ENCODE measurements around the gene GALNT9. TPM values are rescaled to one million over a fixed set of nuclear protein-coding genes. Genes with fewer than 3 reads are reported as not detected.
"Not testable (repeated sequence)": the region's sequence is repeated elsewhere in the genome, so short reads cannot be mapped to it uniquely, and the experiment has no call there.

Gene GALNT9
- polyA plus RNA-seq, 4 donors, result 8.7 to 11.7 (median 10.2) TPM

- no peak for DNase-seq (ENCODE audit: low read depth in 4 of 4, low spot score in 2 of 4)
Observed at GRCh38 chr12:132226604-132227003, 102.8 kb downstream of the GALNT9 start.

GRCh38 chr12:132225214-132225613 is 104.2 kb downstream of the GALNT9 start:
- DNase-seq (ENCODE audit: low read depth in 4 of 4, low spot score in 2 of 4), result no peak

GRCh38 chr12:132224484-132224883 is 104.9 kb downstream of the GALNT9 start:
- no peak for DNase-seq (ENCODE audit: low read depth in 4 of 4, low spot score in 2 of 4)

GRCh38 chr12:132222808-132223173 is 106.6 kb downstream of the GALNT9 start:
- no peak for DNase-seq (ENCODE audit: low read depth in 4 of 4, low spot score in 2 of 4)

GRCh38 chr12:132222096-132222807 is 107.1 kb downstream of the GALNT9 start:
- DNase-seq (ENCODE audit: low read depth in 4 of 4, low spot score in 2 of 4), result peak in 1 of 4 donors; percentile 78

- DNase-seq (ENCODE audit: low read depth in 4 of 4, low spot score in 2 of 4), result not testable (repeated sequence)
Observed at GRCh38 chr12:132219761-132220160, 109.6 kb downstream of the GALNT9 start.

GRCh38 chr12:132219323-132219722 is 110.1 kb downstream of the GALNT9 start:
- no peak for DNase-seq (ENCODE audit: low read depth in 4 of 4, low spot score in 2 of 4)

GRCh38 chr12:132218915-132219314 is 110.5 kb downstream of the GALNT9 start:
- DNase-seq (ENCODE audit: low read depth in 4 of 4, low spot score in 2 of 4), result no peak

- no peak for DNase-seq (ENCODE audit: low read depth in 4 of 4, low spot score in 2 of 4)
Observed at GRCh38 chr12:132218527-132218875, 110.9 kb downstream of the GALNT9 start.

GRCh38 chr12:132217800-132218526 is 111.4 kb downstream of the GALNT9 start:
- no peak for DNase-seq (ENCODE audit: low read depth in 4 of 4, low spot score in 2 of 4)

GRCh38 chr12:132217371-132217770 is 112.0 kb downstream of the GALNT9 start:
- DNase-seq (ENCODE audit: low read depth in 4 of 4, low spot score in 2 of 4), result no peak

- no peak for DNase-seq (ENCODE audit: low read depth in 4 of 4, low spot score in 2 of 4)
Observed at GRCh38 chr12:132216354-132216987, 112.9 kb downstream of the GALNT9 start.

GRCh38 chr12:132215299-132215989 is 113.9 kb downstream of the GALNT9 start:
- DNase-seq (ENCODE audit: low read depth in 4 of 4, low spot score in 2 of 4), result no peak

- DNase-seq (ENCODE audit: low read depth in 4 of 4, low spot score in 2 of 4), result no peak
Observed at GRCh38 chr12:132214891-132215290, 114.5 kb downstream of the GALNT9 start.

GRCh38 chr12:132214161-132214476 is 115.3 kb downstream of the GALNT9 start:
- no peak for DNase-seq (ENCODE audit: low read depth in 4 of 4, low spot score in 2 of 4)

- no peak for DNase-seq (ENCODE audit: low read depth in 4 of 4, low spot score in 2 of 4)
Observed at GRCh38 chr12:132213359-132214160, 115.8 kb downstream of the GALNT9 start.

GRCh38 chr12:132211816-132212215 is 117.6 kb downstream of the GALNT9 start:
- DNase-seq (ENCODE audit: low read depth in 4 of 4, low spot score in 2 of 4), result no peak

GRCh38 chr12:132211326-132211725 is 118.1 kb downstream of the GALNT9 start:
- no peak for DNase-seq (ENCODE audit: low read depth in 4 of 4, low spot score in 2 of 4)

- DNase-seq (ENCODE audit: low read depth in 4 of 4, low spot score in 2 of 4), result no peak
Observed at GRCh38 chr12:132210223-132211055, 119.0 kb downstream of the GALNT9 start.
